Coronary artery (tissue), 2 donors: ENCODE measurements around the gene CCDC9.
A peak's percentile ranks its signal among the peaks of the same experiment; 100 is the strongest.

Experiments used
- DNase-seq: peaks from one replicate; pipeline ENCODE4 v3.0.0-alpha.2; 2017; ENCODE audit warnings: low spot score
- H3K27ac ChIP-seq, 2 donors: fragments of 200-600 bp; sonication (generic); one replicate each; pipeline ENCODE4 v1.5.1; 2016 to 2019
- H3K4me3 ChIP-seq: fragments of 200-600 bp; sonication (generic); 2 replicates; pipeline ENCODE4 v1.5.1; 2016; ENCODE audit warnings: mild to moderate bottlenecking, moderate library complexity
- CTCF ChIP-seq: fragments of 200-600 bp; sonication (generic); IDR thresholded peaks from one replicate; pipeline ENCODE4 v1.5.1; 2019; ENCODE audit warnings: antibody characterized with exemption

CCDC9 gene

GRCh38 chr19:47306303-47306702 lies 50.0 kb downstream of the CCDC9 start:
- DNase-seq: no peak
- H3K27ac ChIP-seq: no peak overlapping the region
- no peak for TF ChIP-seq CTCF
- H3K4me3 ChIP-seq: no peak overlapping the region

- TF ChIP-seq CTCF: no peak
- no peak for DNase-seq
- Histone ChIP-seq H3K27ac (peak overlapping the region in 1 of 2 donors; percentile 47), H3K4me3 (peak overlapping the region; percentile 12)
These were observed 52.7 kb downstream of the CCDC9 start for GRCh38 chr19:47309038-47309437.

DNA sequence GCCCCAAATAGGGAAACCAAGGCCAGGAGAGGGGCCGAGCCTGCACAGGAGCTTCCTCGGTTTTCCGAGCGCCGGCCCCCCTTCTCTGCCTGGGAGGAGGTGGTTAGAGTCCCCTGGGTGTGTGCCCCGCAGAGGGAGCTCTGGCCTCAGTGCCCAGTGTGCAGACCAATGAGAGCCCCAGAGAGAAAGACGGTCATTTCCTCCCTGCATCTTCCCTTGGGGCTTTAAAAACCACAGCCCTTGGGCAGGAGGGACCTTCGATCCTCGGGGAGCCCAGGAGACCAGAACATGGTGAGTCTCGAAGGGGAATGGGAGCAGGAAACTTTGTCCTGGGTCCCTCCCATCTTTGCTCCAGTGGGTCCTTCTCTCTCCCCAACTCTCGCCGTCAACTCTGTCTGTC lies 53.3 kb downstream of the CCDC9 start, which contains the start of gene C5AR1:
C5AR1 (plus strand) TSS at position 254 of the 400 bp plus-strand sequence; CDS start at position 289, 35 bp downstream.
- Histone ChIP-seq H3K4me3 (peak within 1 kb of the TSS; percentile 46), H3K27ac (peak within 1 kb of the TSS in 1 of 2 donors; percentile 59)
- TF ChIP-seq CTCF: no peak
- no peak for DNase-seq

- no peak for TF ChIP-seq CTCF
- DNase-seq: no peak
- peak overlapping the region in 1 of 2 donors; percentile 59 for H3K27ac ChIP-seq
- peak overlapping the region; percentile 46 for H3K4me3 ChIP-seq
These were observed 54.0 kb downstream of the CCDC9 start for GRCh38 chr19:47310323-47310722.

DNA sequence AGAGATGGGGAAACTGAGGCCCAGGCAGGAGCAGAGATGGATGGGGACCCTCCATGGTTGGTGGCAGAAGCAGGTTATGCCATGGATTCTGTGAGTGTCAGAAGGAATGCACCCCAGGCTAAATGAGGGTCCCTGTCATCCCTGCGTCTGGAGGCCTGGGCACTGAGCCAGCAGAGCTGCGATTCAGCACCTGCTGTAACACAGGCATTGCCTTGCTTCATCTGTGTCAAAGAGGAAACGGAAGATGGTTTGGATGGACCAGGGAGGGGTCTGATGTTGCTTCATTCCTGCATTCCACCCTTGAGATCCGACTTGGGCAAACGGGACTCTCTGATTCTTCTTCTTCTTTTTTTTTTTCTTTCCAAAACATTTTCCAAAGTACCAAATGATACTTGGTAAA lies 54.5 kb downstream of the CCDC9 start:
- TF ChIP-seq CTCF: no peak
- peak overlapping the region; percentile 46 for H3K4me3 ChIP-seq
- no peak for DNase-seq
- H3K27ac ChIP-seq: peak overlapping the region in 1 of 2 donors; percentile 59

DNA sequence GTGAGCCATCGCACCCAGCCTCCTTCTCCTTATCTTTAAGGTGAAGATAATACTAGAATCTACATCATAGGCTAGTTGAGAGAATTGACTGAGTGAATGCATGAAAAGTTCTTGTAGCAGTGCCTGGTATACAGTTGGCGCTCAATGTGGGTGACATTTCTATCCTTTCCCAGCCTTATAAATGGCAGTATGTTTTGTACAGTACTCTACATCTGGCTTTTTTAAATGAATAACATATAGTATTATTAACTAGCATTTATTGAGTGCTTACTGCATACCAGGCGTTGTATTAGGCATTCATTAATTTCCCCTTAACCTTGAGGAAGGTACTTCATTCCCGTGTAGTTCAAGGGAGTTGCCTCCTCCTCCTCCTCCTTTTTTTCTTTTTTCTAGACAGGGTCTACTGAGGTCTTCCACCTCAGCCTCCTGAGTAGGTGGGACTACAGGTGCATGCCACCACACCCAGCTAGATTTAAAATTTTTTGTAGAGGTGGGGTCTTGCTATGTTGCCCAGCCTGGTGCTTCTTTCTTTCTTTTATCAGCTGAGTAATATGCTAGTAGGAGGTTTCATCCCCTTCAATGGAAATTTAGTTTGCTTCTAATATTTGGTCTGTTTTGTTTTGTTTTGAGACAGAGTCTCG lies 56.2 kb downstream of the CCDC9 start:
- no peak for DNase-seq
- Histone ChIP-seq H3K4me3 (peak overlapping the region; percentile 43), H3K27ac (peak overlapping the region in 1 of 2 donors; percentile 68)
- no peak for TF ChIP-seq CTCF

DNA sequence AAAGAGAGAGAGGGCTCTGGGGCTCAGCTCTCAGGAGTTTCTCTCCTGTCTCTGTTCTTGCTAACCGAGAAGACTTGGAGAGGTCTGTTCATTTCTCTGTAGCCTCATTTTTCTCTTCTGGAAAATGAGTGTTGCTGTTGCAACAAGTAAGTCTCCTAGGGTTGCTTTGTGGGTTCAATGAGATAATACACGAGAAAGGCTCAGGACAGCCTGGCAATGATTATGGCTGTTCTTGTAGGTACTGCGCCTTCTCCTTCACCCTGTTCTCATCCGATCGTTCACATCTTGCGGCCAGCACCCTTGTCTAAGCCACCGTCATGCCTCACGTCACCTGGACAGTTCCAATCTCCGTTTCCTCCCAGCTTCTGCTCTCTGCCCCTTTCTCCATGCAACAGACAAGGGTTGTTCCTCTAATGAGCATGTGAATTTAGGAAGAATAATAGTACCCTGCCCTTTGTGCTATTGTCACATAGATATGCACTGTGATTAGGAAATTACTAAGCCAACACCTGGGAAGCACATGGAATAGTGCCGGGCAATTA lies 57.5 kb downstream of the CCDC9 start:
- H3K27ac ChIP-seq: peak overlapping the region in 1 of 2 donors; percentile 68
- no peak for DNase-seq
- TF ChIP-seq CTCF: no peak
- peak overlapping the region; percentile 43 for H3K4me3 ChIP-seq
